ENCODE data around the gene NECAP2. TPM values are rescaled to one million over a fixed set of nuclear protein-coding genes. Genes with fewer than 3 reads are reported as not detected.

The NECAP2 gene
- total and polyA plus RNA-seq, 2 of the 4 experiments (the other 2 are of a cell fraction), result 80.5 to 85.1 TPM

DNA sequence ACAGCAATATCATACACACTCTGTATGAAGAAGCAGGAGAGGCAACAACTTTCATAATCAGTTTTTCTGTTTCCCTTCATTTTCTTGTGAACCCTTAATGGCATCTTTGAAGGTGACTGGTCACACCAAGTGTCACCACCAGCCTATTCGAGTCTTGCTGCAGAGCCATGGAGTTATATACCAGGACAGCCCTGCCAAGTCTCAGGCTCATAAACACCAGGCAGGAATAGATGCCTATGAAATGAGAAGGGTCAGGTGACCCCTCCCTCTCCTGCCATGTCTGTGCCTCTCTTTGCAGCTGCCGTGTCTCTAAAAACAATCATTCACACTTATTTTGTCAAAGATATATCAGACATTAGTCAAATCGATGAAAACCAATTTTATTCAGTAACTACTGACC is 28.0 kb downstream of the NECAP2 start:
- Histone ChIP-seq H2BK20ac (ENCODE audit: low read depth, low read length) (no peak overlapping the region), H3K27me3 (ENCODE audit: control insufficient read depth, insufficient read depth, low read length) (no peaks in the 10 kb centered on the region), H4K91ac (ENCODE audit: insufficient read depth, low read depth, low read length) (no peak overlapping the region), H3K23ac (ENCODE audit: low read depth, low read length) (no peak overlapping the region), H2AK5ac (ENCODE audit: low read depth, low read length) (no peak overlapping the region), H3K36me3 (ENCODE audit: control insufficient read depth, insufficient read depth, low read length) (peaks cover 12% of the 10 kb centered on the region; the same call in 1 of the 2 replicates), H2BK5ac (ENCODE audit: low read depth, low read length, poor library complexity, severe bottlenecking) (no peak overlapping the region), H3K4ac (ENCODE audit: low read depth, low read length) (no peak overlapping the region), H4K20me1 (ENCODE audit: insufficient read depth, low read length) (no peaks in the 10 kb centered on the region), H3K79me1 (ENCODE audit: low read depth in 1 of 2, low read length in 2 of 2) (peaks cover 0 to 3% of the 10 kb centered on the region in 2 experiments; a peak in 2 of 4 replicates), H3K9me3 (ENCODE audit: control insufficient read depth, insufficient read depth, low read length) (no peaks in the 10 kb centered on the region), H3K27ac (ENCODE audit: insufficient read depth, low read length) (no peak overlapping the region), H3K9ac (ENCODE audit: low read depth, low read length) (no peak overlapping the region), H2AK9ac (replicated peaks; ENCODE audit: low read depth, low read length, poor library complexity) (no peak overlapping the region), H2BK15ac (ENCODE audit: low read depth, low read length) (no peak overlapping the region), H3K9me1 (ENCODE audit: insufficient read depth, low read length) (no peaks in the 10 kb centered on the region; the same call in 1 of the 2 replicates), H4K8ac (ENCODE audit: low read depth in 2 of 2, low read length in 2 of 2) (no peak overlapping the region), H2AFZ (replicated peaks; ENCODE audit: low read length, poor library complexity) (no peak overlapping the region), H3K56ac (ENCODE audit: extremely low read depth, insufficient read depth, low read length) (no peak overlapping the region), H3K18ac (ENCODE audit: low read depth, low read length) (no peak overlapping the region), H3K4me1 (ENCODE audit: control insufficient read depth, insufficient read depth, low read length) (no peaks in the 10 kb centered on the region), H2BK120ac (ENCODE audit: low read depth, low read length) (no peak overlapping the region), H3K14ac (replicated peaks; ENCODE audit: low read depth, low read length) (no peak overlapping the region), H4K5ac (ENCODE audit: low read depth, low read length) (no peak overlapping the region), H3K4me2 (ENCODE audit: low read depth, low read length) (no peak overlapping the region), H3K4me3 (ENCODE audit: insufficient read depth, low read depth, low read length) (no peak overlapping the region)
- no peak for ATAC-seq (ENCODE audit: low read depth)
- BruUV-seq (replicated peaks), result no TSS peak
- intact Hi-C loops (cut with micrococcal nuclease), result no loop called here
- dilution Hi-C loops (cut with HindIII; ENCODE audit: low sequenced_read_pairs, unreplicated experiment), result no loop called here
- no CpG with 5 or more reads among the region's 3 CpGs for WGBS, 2 experiments (ENCODE audit: extremely low coverage in 2 of 2, insufficient read length in 1 of 2)
- ChIA-PET POLR2A (ENCODE audit: unreplicated experiment) (no interaction called here), CTCF (no interaction called here)
- no peak for DNase-seq
- in situ Hi-C loops (cut with MboI; ENCODE audit: low sequenced_read_pairs), result no loop called here
- TF ChIP-seq POLR2A (IDR thresholded peaks at IDR 0.05; ENCODE audit: low read depth, low read length) (no peak), MAFK (IDR thresholded peaks at IDR 0.05; ENCODE audit: low read depth, low read length) (no peak), RFX5 (IDR thresholded peaks at IDR 0.05; ENCODE audit: low read depth, low read length) (no peak), MXI1 (IDR thresholded peaks at IDR 0.05; ENCODE audit: borderline replicate concordance, low read depth, low read length) (no peak), NFE2L2 (IDR thresholded peaks at IDR 0.05; ENCODE audit: low read depth, low read length) (no peak), RCOR1 (IDR thresholded peaks at IDR 0.05; ENCODE audit: insufficient replicate concordance, low read length) (no peak), BHLHE40 (IDR thresholded peaks at IDR 0.05; ENCODE audit: low read depth, low read length) (no peak), MAZ (IDR thresholded peaks at IDR 0.05; ENCODE audit: borderline replicate concordance, low read depth, low read length) (no peak), FOS (IDR thresholded peaks at IDR 0.05; ENCODE audit: low read depth, low read length) (no peak), SMC3 (IDR thresholded peaks at IDR 0.05; ENCODE audit: low read depth, low read length) (no peak), RAD21 (IDR thresholded peaks at IDR 0.05; ENCODE audit: low read length) (no peak), CEBPB (IDR thresholded peaks at IDR 0.05; ENCODE audit: low read depth, low read length) (no peak), CHD1 (IDR thresholded peaks at IDR 0.05; ENCODE audit: low read depth, low read length) (no peak), USF2 (IDR thresholded peaks at IDR 0.05; ENCODE audit: low read depth, low read length) (no peak)
- TF ChIP-seq, protein P1, sequence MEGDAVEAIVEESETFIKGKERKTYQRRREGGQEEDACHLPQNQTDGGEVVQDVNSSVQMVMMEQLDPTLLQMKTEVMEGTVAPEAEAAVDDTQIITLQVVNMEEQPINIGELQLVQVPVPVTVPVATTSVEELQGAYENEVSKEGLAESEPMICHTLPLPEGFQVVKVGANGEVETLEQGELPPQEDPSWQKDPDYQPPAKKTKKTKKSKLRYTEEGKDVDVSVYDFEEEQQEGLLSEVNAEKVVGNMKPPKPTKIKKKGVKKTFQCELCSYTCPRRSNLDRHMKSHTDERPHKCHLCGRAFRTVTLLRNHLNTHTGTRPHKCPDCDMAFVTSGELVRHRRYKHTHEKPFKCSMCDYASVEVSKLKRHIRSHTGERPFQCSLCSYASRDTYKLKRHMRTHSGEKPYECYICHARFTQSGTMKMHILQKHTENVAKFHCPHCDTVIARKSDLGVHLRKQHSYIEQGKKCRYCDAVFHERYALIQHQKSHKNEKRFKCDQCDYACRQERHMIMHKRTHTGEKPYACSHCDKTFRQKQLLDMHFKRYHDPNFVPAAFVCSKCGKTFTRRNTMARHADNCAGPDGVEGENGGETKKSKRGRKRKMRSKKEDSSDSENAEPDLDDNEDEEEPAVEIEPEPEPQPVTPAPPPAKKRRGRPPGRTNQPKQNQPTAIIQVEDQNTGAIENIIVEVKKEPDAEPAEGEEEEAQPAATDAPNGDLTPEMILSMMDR (conservative IDR thresholded peaks at IDR 0.05; ENCODE audit: low read depth, low read length), result no peak
- TF ChIP-seq, protein P2, sequence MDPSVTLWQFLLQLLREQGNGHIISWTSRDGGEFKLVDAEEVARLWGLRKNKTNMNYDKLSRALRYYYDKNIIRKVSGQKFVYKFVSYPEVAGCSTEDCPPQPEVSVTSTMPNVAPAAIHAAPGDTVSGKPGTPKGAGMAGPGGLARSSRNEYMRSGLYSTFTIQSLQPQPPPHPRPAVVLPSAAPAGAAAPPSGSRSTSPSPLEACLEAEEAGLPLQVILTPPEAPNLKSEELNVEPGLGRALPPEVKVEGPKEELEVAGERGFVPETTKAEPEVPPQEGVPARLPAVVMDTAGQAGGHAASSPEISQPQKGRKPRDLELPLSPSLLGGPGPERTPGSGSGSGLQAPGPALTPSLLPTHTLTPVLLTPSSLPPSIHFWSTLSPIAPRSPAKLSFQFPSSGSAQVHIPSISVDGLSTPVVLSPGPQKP (IDR thresholded peaks at IDR 0.05; ENCODE audit: borderline replicate concordance, low read depth, low read length), result no peak
